Natural killer cell treated with Interleukin-12 subunit alpha and Interleukin-12 subunit beta and Interleukin-15 and Interleukin-18, amount 100 ng/mL, for 72 hours (primary cell): ENCODE results near the gene RFTN1. TPM values are rescaled to one million over a fixed set of nuclear protein-coding genes. Genes with fewer than 3 reads are reported as not detected.

Experiments used
- ATAC-seq, 2 donors: fragments of 150-1000 bp; cut with Tn5 transposase in 1 of 2; sonication (Bioruptor Pico), chemical (Tn5 transposase) in 1 of 2; 2 replicates each; pipeline ENCODE4 v1.10.0; 2021
- DNase-seq: peaks from one replicate; pipeline ENCODE4 v3.0.0; 2022; ENCODE audit warnings: low spot score
- H3K27ac Mint-ChIP-seq, 2 donors: 1 replicate in 1 of 2; 2 replicates in 1 of 2; pipeline ENCODE4 v1.8.0; 2022; ENCODE audit warnings: mixed read lengths in 2 of 2, mild to moderate bottlenecking in 1 of 2, moderate library complexity in 1 of 2
- H3K27me3 Mint-ChIP-seq, 2 donors: 1 replicate in 1 of 2; 2 replicates in 1 of 2; pipeline ENCODE4 v1.8.0; 2022; ENCODE audit warnings: mixed read lengths in 2 of 2
- H3K36me3 Mint-ChIP-seq: one replicate; pipeline ENCODE4 v1.8.0; 2022; ENCODE audit warnings: mixed read lengths
- H3K4me1 Mint-ChIP-seq, 2 donors: 1 replicate in 1 of 2; 2 replicates in 1 of 2; pipeline ENCODE4 v1.8.0; 2022; ENCODE audit warnings: low read depth in 2 of 2, mixed read lengths in 2 of 2, mild to moderate bottlenecking in 1 of 2
- H3K4me3 Mint-ChIP-seq: one replicate; pipeline ENCODE4 v1.8.0; 2022; ENCODE audit warnings: mixed read lengths
- H3K9me3 Mint-ChIP-seq: 2 replicates; pipeline ENCODE4 v1.8.0; 2022; ENCODE audit warnings: mixed read lengths
- total RNA-seq, 2 donors: library from RNA; stranded (reverse); gene quantifications; one replicate each; pipeline ENCODE4 v1.2.3, GENCODE V29; 2022

RFTN1 gene
- total RNA-seq, 2 donors from 2014 or later: 194 to 201 TPM

DNA sequence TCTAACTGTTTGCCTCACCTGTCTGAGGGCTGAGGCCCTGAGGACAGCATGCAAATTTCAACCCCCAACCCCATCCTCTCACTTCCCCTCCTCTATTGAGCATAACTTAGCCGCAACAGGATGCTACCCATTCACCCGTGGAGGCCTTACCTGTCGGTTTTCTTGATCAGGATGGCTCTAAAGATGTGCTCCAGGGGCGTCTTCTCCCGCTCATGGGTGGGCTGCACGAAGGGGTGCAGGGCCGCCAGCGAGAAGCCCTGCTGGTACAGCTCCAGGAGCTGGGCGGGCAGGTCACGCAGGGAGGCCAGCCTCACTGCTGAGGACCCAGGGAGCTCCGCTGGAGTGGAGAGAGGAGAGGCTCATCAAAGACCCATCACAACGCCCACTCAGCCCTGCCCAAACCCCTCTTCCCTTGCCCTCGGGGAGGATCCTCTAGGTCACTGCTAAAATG, 79.8 kb downstream of the RFTN1 start:
- peaks cover 26% of the 10 kb centered on the region for H3K36me3 Mint-ChIP-seq
- H3K4me1 Mint-ChIP-seq: peaks cover 25 to 31% of the 10 kb centered on the region in 2 donors
- H3K9me3 Mint-ChIP-seq: no peaks in the 10 kb centered on the region
- H3K27ac Mint-ChIP-seq: peak overlapping the region in 1 of 2 donors; percentile 48
- no peak for ATAC-seq
- DNase-seq: no peak
- H3K27me3 Mint-ChIP-seq: no peaks in the 10 kb centered on the region
- H3K4me3 Mint-ChIP-seq: no peak overlapping the region

GRCh38 chr3:16432714-16433113, 80.8 kb downstream of the RFTN1 start:
- DNase-seq: no peak
- H3K36me3 Mint-ChIP-seq: peaks cover 29% of the 10 kb centered on the region
- H3K27me3 Mint-ChIP-seq: no peaks in the 10 kb centered on the region
- H3K4me3 Mint-ChIP-seq: no peak overlapping the region
- peak overlapping the region in 1 of 2 donors; percentile 7 for H3K27ac Mint-ChIP-seq
- no peak for ATAC-seq
- no peaks in the 10 kb centered on the region for H3K9me3 Mint-ChIP-seq
- H3K4me1 Mint-ChIP-seq: peaks cover 33 to 37% of the 10 kb centered on the region in 2 donors

GRCh38 chr3:16430717-16431630, 82.5 kb downstream of the RFTN1 start:
- H3K36me3 Mint-ChIP-seq: peaks cover 42% of the 10 kb centered on the region
- peaks cover 47 to 50% of the 10 kb centered on the region in 2 donors for H3K4me1 Mint-ChIP-seq
- DNase-seq: no peak
- ATAC-seq: no peak
- no peaks in the 10 kb centered on the region for H3K9me3 Mint-ChIP-seq
- H3K4me3 Mint-ChIP-seq: no peak overlapping the region
- H3K27me3 Mint-ChIP-seq: no peaks in the 10 kb centered on the region
- H3K27ac Mint-ChIP-seq: peak overlapping the region in 1 of 2 donors; percentile 54

DNA sequence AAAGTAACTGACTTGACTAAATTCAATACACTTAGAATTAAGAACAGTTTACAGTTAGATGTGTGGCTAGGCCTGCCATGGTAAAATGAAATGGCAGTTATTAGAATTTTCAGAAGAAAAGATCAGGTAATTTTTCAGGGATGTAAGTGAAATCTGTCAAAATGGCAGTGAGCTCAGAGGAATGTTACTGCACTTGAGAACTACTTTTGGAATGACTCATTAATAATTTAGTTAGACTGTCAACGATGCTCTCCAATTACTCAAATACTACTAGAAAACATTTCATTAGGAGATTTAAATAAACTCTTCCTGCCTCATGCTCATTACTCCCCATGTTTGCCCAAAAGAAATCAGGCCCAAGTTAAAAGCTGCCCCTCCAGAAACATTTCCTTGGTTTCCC, 84.4 kb downstream of the RFTN1 start:
- Mint-ChIP-seq H3K36me3 (peaks cover 48% of the 10 kb centered on the region), H3K4me3 (no peak overlapping the region), H3K27ac (no peak overlapping the region), H3K27me3 (no peaks in the 10 kb centered on the region), H3K9me3 (no peaks in the 10 kb centered on the region), H3K4me1 (peaks cover 58 to 60% of the 10 kb centered on the region in 2 donors)
- no peak for ATAC-seq
- DNase-seq: no peak

DNA sequence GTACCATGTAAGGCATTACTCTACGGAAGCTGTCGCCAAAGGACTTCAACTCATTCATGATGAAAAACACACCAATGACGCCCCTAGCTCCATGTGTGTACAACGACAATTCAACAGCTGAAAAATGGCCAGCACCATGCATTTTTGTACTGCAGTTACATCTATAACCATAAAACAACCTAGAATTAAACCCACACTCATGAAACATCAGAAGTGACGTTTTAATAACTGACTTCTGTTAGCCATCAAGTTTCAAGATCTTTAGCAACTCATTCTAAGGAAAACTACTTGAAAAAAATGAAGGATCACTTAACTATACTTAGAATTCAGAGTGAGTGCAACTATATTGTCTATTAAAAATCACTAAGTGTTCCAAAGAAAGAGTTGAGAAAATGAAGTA, 84.9 kb downstream of the RFTN1 start:
- no peak overlapping the region for H3K27ac Mint-ChIP-seq
- no peaks in the 10 kb centered on the region for H3K9me3 Mint-ChIP-seq

GRCh38 chr3:16427103-16427965, 86.2 kb downstream of the RFTN1 start:
- peaks cover 54 to 55% of the 10 kb centered on the region in 2 donors for H3K4me1 Mint-ChIP-seq
- H3K4me3 Mint-ChIP-seq: no peak overlapping the region
- H3K9me3 Mint-ChIP-seq: no peaks in the 10 kb centered on the region
- DNase-seq: no peak
- H3K27ac Mint-ChIP-seq: peak overlapping the region in 1 of 2 donors; percentile 32
- H3K36me3 Mint-ChIP-seq: peaks cover 44% of the 10 kb centered on the region
- ATAC-seq: peak; percentile 60 to 77
- H3K27me3 Mint-ChIP-seq: no peaks in the 10 kb centered on the region

More for the DNA sequence above, 84.9 kb downstream of the RFTN1 start:
- Mint-ChIP-seq H3K4me1 (peaks cover 58 to 60% of the 10 kb centered on the region in 2 donors), H3K27me3 (no peaks in the 10 kb centered on the region), H3K36me3 (peaks cover 48% of the 10 kb centered on the region), H3K4me3 (no peak overlapping the region)
- ATAC-seq (no peak), DNase-seq (no peak)

DNA sequence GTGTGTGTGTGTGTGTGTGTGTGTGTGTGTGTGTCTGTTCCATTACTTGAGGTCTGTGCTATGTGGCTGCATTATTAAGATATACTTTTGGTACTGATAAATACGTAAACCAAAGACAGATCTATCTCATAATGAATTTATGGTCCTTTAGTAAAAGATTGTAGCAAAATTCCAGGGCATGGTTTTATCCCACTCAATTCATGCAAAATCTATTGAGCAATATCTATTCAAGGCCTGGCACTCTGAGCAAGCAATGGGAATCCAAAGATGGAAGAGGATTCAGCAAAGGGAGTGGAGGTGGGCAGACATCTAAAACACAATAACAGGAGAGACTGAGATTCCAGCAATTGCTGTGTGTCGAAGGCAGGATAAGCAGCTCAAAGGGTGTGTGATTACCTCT, 86.8 kb downstream of the RFTN1 start:
- no peak for DNase-seq
- Mint-ChIP-seq H3K27me3 (no peaks in the 10 kb centered on the region), H3K27ac (peak overlapping the region in 1 of 2 donors; percentile 32), H3K4me3 (peak overlapping the region; percentile 12), H3K4me1 (peaks cover 48 to 55% of the 10 kb centered on the region in 2 donors), H3K9me3 (no peaks in the 10 kb centered on the region), H3K36me3 (peaks cover 39% of the 10 kb centered on the region)
- ATAC-seq: no peak

DNA sequence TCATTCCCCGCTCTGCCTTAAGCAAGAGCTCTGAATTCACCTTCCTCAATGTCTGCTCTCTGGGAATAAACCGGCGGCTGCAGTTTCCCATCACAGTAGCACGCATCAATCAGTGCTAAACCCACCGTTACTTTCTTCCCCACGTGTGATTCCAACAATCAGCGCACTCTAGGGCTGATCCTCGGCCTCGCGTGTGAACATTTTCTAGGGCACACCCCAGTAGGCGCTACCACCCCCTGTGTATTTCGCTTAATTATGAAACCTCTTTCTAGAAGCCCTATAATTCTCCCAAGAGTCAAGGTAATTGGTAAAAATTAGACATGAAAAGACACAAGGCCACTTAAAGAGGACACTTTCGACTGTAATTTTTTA, 87.5 kb downstream of the RFTN1 start:
- DNase-seq: no peak
- no peaks in the 10 kb centered on the region for H3K9me3 Mint-ChIP-seq
- peak overlapping the region in 1 of 2 donors; percentile 4 for H3K27ac Mint-ChIP-seq
- no peak overlapping the region for H3K4me3 Mint-ChIP-seq
- ATAC-seq: no peak
- no peaks in the 10 kb centered on the region for H3K27me3 Mint-ChIP-seq
- H3K36me3 Mint-ChIP-seq: peaks cover 37% of the 10 kb centered on the region
- H3K4me1 Mint-ChIP-seq: peaks cover 44 to 53% of the 10 kb centered on the region in 2 donors

DNA sequence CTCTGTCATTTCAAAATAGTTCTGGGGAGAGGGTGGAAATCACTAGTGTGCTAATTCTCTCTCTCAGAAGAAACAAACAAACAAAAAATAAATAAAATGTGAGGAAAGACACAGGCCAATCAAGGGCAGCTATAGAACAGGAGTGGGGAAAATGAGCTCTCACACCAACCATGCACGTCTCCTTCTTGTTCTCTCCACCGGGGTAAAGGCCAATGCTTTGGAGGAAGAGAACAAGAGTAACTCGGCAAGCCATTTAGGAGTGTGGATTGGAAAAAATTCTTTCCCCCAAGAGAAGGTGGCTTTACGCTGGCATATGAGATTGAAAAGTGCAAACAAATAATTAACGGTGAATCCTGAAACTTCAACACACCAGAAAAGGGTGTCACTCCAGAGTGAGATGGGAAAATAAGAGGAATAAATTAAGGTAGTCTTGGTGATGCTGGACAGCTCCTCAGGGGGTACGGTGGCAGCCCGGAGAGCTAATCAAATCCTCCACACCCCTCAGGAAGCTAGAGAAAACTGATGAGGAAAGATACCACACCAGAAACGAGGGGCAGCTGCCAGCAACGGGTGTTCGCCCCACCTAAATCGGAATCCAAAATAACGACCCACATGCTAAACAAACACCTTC, 88.0 kb downstream of the RFTN1 start:
- H3K27ac Mint-ChIP-seq: peak overlapping the region; percentile 4 to 26
- peaks cover 32% of the 10 kb centered on the region for H3K36me3 Mint-ChIP-seq
- H3K9me3 Mint-ChIP-seq: no peaks in the 10 kb centered on the region
- DNase-seq: no peak
- no peak overlapping the region for H3K4me3 Mint-ChIP-seq
- H3K4me1 Mint-ChIP-seq: peaks cover 41 to 51% of the 10 kb centered on the region in 2 donors
- no peaks in the 10 kb centered on the region for H3K27me3 Mint-ChIP-seq
- no peak for ATAC-seq

DNA sequence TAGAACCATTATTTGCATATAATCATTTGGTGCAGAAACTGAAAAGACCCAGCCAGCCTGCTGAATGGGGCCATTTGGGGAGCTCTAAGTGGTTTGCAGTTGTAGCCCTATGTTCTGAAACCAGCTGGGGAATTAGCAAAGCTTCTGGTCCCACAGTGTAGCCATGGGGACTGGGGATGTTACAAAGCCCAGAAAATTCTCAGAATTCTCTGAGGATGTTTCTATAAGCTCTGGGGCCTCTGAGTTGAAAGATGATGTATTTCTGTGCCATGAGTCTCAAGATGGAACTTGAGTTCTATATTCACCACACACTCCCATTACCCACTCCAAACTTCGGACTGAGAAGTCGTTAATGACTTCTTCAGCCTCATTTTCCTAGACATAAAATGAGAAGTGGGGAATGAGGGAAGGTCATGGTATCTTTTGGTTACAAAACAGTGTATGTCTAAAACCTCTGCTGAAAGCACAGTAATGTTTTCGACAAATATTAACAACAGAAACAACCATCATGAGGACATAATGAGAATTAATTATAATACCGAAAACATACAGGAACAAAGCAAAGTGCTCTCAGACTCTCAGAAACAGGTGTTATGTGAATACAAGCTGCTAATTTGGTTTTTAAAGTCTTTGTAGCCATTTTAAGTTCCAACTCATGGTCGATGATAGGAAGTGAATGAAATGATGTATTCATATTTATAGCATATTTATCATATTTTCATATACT, 89.4 kb downstream of the RFTN1 start:
- H3K9me3 Mint-ChIP-seq: no peaks in the 10 kb centered on the region
- H3K27me3 Mint-ChIP-seq: no peaks in the 10 kb centered on the region
- H3K27ac Mint-ChIP-seq: no peak overlapping the region
- H3K4me3 Mint-ChIP-seq: no peak overlapping the region
- peaks cover 24% of the 10 kb centered on the region for H3K36me3 Mint-ChIP-seq
- DNase-seq (no peak), ATAC-seq (no peak)
- H3K4me1 Mint-ChIP-seq: peaks cover 45 to 50% of the 10 kb centered on the region in 2 donors

GRCh38 chr3:16423298-16423697, 90.2 kb downstream of the RFTN1 start:
- DNase-seq: no peak
- Mint-ChIP-seq H3K9me3 (no peaks in the 10 kb centered on the region), H3K4me3 (no peak overlapping the region), H3K36me3 (peaks cover 27% of the 10 kb centered on the region), H3K4me1 (peaks cover 44 to 51% of the 10 kb centered on the region in 2 donors), H3K27me3 (no peaks in the 10 kb centered on the region), H3K27ac (no peak overlapping the region)
- ATAC-seq: no peak

GRCh38 chr3:16419640-16420241, 93.8 kb downstream of the RFTN1 start:
- ATAC-seq: no peak
- Mint-ChIP-seq H3K36me3 (peaks cover 13% of the 10 kb centered on the region), H3K27me3 (no peaks in the 10 kb centered on the region), H3K4me3 (no peak overlapping the region), H3K9me3 (no peaks in the 10 kb centered on the region), H3K4me1 (peaks cover 42 to 48% of the 10 kb centered on the region in 2 donors), H3K27ac (no peak overlapping the region)
- DNase-seq: no peak
